Kidney (tissue), 14 donors: Measurements from ENCODE around the gene FARP1. TPM values are rescaled to one million over a fixed set of nuclear protein-coding genes. Genes with fewer than 3 reads are reported as not detected.

ENCODE experiments used
- DNase-seq, 5 donors: peaks; one replicate each; pipeline ENCODE4 v3.0.0-alpha.2; 2013 to 2020
- FAIRE-seq: peaks from 2 replicates; lab custom pipeline; 2012; peaks lifted over from hg19 to GRCh38; lab: Jason Lieb, UNC
- H3K27ac ChIP-seq, 2 donors: one replicate each; pipeline ENCODE4 v1.7.0; 2013; ENCODE audit warnings: low read depth in 2 of 2, low read length in 2 of 2, inconsistent platforms in 1 of 2
- H3K27me3 ChIP-seq: one replicate; pipeline ENCODE4 v1.7.1; 2013; ENCODE audit warnings: low read length, inconsistent platforms; ENCODE audit not compliant: control insufficient read depth, insufficient read depth
- H3K36me3 ChIP-seq, 3 donors: one replicate each; pipeline versions ENCODE4 v1.7.0 to v1.7.1; 2013; ENCODE audit warnings: low read length in 3 of 3, control low read depth in 1 of 3, inconsistent platforms in 1 of 3; ENCODE audit not compliant: insufficient read depth in 3 of 3, control insufficient read depth in 2 of 3
- H3K4me1 ChIP-seq, 3 donors: one replicate each; pipeline versions ENCODE4 v1.7.0 to v1.7.1; 2013; ENCODE audit warnings: low read length in 3 of 3, inconsistent platforms in 1 of 3, low read depth in 1 of 3; ENCODE audit not compliant: control insufficient read depth in 2 of 3, insufficient read depth in 2 of 3
- H3K4me3 ChIP-seq, 3 donors: one replicate each; pipeline versions ENCODE4 v1.7.0 to v1.8.1; 2013; ENCODE audit warnings: low read length in 3 of 3, control low read depth in 1 of 3, inconsistent platforms in 1 of 3
- H3K9ac ChIP-seq, 3 donors: one replicate each; pipeline versions ENCODE4 v1.7.0 to v1.7.1; 2013; ENCODE audit warnings: low read length in 3 of 3, control low read depth in 1 of 3, inconsistent platforms in 1 of 3
- H3K9me3 ChIP-seq, 3 donors: one replicate each; pipeline versions ENCODE4 v1.7.0 to v1.7.1; 2013; ENCODE audit warnings: low read length in 3 of 3, control low read depth in 1 of 3, inconsistent platforms in 1 of 3; ENCODE audit not compliant: control insufficient read depth in 2 of 3, insufficient read depth in 1 of 3
- intact Hi-C: fragments of 100-400 bp; cut with DNase I; formaldehyde crosslinking; loops from one replicate; pipeline ENCODE4 v1.11.1; 2022
- polyA plus RNA-seq: library from polyadenylated mRNA; stranded (reverse); fragments of 350-450 nt; fragmentation: Illumina TruSeq; extraction: RNeasy Lipid Tissue Mini Kit (QIAGEN cat#74804); gene quantifications from one replicate; pipeline ENCODE4 v1.2.3, GENCODE V29; 2014; ENCODE audit warnings: low read depth, low replicate concordance; ENCODE audit not compliant: insufficient read depth
- total RNA-seq: library from RNA; stranded (reverse); fragmentation: NEBNext Ultra II Directional; extraction: Animal tissue kit (Norgen Biotek cat#: 25700); gene quantifications from one replicate; pipeline ENCODE4 v1.2.1, GENCODE V29; 2021
- TF ChIP-seq, protein P1 (sequence below): IDR thresholded peaks from 3 replicates; pipeline ENCODE4 v1.5.1; 2012; ENCODE audit warnings: mild to moderate bottlenecking, moderate library complexity, borderline replicate concordance; ENCODE audit not compliant: insufficient read depth; ENCODE audit errors: extremely low read depth
- donor health status: control.
- donor health status: control.
- donor health status: control.
- donor health status: control.
- donor health status: control.
- donor health status: DM: yes; HTN: yes; CAD: no.
- donor health status: Normal renal cell carcinoma (clear cell type).

FARP1 gene
- total and polyA plus RNA-seq, 2 donors from 2014 or later, result 123 to 229 TPM

- Histone ChIP-seq H3K27ac (peak overlapping the region in 1 of 2 donors; percentile 71), H3K36me3 (no peaks in the 10 kb centered on the region), H3K9me3 (no peaks in the 10 kb centered on the region), H3K4me3 (no peak overlapping the region), H3K4me1 (peaks cover 13 to 72% (median 19%) of the 10 kb centered on the region in 3 donors), H3K9ac (no peak overlapping the region), H3K27me3 (no peaks in the 10 kb centered on the region)
- FAIRE-seq, result no peak
- intact Hi-C loops, result no loop called here
- TF ChIP-seq, protein P1, sequence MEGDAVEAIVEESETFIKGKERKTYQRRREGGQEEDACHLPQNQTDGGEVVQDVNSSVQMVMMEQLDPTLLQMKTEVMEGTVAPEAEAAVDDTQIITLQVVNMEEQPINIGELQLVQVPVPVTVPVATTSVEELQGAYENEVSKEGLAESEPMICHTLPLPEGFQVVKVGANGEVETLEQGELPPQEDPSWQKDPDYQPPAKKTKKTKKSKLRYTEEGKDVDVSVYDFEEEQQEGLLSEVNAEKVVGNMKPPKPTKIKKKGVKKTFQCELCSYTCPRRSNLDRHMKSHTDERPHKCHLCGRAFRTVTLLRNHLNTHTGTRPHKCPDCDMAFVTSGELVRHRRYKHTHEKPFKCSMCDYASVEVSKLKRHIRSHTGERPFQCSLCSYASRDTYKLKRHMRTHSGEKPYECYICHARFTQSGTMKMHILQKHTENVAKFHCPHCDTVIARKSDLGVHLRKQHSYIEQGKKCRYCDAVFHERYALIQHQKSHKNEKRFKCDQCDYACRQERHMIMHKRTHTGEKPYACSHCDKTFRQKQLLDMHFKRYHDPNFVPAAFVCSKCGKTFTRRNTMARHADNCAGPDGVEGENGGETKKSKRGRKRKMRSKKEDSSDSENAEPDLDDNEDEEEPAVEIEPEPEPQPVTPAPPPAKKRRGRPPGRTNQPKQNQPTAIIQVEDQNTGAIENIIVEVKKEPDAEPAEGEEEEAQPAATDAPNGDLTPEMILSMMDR, result no peak
- no peak for DNase-seq
Observed at GRCh38 chr13:98276486-98276885, 133.6 kb downstream of the FARP1 start.

DNA sequence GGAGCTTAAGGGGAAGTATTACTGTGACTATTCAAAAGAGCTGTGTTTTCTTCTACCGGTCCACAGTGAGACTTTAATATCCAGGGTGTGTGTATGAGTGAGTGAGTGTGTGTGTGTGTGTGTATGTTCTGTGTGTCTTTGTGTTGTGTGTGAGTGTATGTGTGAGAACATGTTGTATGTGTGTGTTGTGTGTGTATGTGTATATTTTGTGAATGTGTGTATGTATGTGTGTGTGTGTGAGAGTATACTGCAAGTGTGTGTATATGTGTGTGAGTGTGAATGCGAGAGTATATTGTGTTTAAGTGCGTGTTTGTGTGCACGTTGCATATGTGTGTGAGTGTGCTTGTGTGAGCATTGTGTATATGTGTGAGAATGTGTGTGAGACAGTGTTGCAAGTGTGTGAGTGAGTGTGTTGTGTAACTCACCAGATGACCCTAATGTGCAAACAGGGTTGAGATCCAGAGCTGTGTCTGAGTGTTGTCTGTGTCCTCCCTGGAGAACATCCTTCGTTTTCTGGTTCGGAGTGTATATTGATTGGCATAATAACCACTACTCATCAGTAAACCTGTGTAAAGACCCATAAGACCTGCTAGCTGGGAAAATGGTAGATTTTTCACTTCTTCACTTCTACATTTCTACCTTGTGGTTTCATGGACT is 135.3 kb downstream of the FARP1 start:
- H3K4me1 ChIP-seq, result peaks cover 9 to 63% (median 19%) of the 10 kb centered on the region in 3 donors
- no peak overlapping the region for H3K4me3 ChIP-seq
- H3K36me3 ChIP-seq, result no peaks in the 10 kb centered on the region
- TF ChIP-seq, protein P1, result no peak
- intact Hi-C loops, result no loop called here
- no peak for FAIRE-seq
- no peak for DNase-seq
- H3K9ac ChIP-seq, result no peak overlapping the region
- no peaks in the 10 kb centered on the region for H3K9me3 ChIP-seq
- peak overlapping the region in 1 of 2 donors; percentile 41 for H3K27ac ChIP-seq
- H3K27me3 ChIP-seq, result no peaks in the 10 kb centered on the region

- H3K9ac ChIP-seq, result peak overlapping the region in 1 of 3 donors; percentile 65
- peaks cover 6 to 48% (median 15%) of the 10 kb centered on the region in 3 donors for H3K4me1 ChIP-seq
- TF ChIP-seq, protein P1, result no peak
- peak overlapping the region; percentile 89 to 91 for H3K27ac ChIP-seq
- no peaks in the 10 kb centered on the region for H3K27me3 ChIP-seq
- DNase-seq (peak; percentile 92 to 96 (median 94)), FAIRE-seq (no peak)
- no peaks in the 10 kb centered on the region for H3K9me3 ChIP-seq
- peak overlapping the region in 1 of 3 donors; percentile 28 for H3K4me3 ChIP-seq
- intact Hi-C loops, result no loop called here
- H3K36me3 ChIP-seq, result no peaks in the 10 kb centered on the region
Observed at GRCh38 chr13:98279473-98280175, 136.7 kb downstream of the FARP1 start.
